ENCODE measurements around the gene IFNGR2.

Gene IFNGR2

DNA sequence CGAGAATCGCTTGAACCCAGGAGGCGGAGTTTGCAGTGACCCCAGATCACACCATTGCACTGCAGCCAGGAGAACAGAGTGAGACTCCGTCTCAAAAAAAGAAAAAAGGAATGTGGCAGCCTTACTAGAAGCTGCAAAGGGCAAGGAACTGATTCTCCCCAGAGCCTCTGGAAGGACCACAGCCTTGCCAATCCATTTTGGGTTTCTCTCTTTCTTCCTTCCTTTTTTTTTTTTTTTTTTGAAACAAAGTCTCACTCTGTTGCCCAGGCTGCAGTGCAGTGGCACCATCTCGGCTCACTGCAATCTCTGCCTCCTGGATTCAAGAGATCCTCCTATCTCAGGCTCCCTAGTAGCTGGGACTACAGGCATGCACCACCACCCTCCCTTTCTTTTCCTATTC is 9.9 kb upstream of the IFNGR2 start:
- H3K4me3 ChIP-seq (ENCODE audit: low read depth, low read length): no peak overlapping the region
- TF ChIP-seq, protein P1, sequence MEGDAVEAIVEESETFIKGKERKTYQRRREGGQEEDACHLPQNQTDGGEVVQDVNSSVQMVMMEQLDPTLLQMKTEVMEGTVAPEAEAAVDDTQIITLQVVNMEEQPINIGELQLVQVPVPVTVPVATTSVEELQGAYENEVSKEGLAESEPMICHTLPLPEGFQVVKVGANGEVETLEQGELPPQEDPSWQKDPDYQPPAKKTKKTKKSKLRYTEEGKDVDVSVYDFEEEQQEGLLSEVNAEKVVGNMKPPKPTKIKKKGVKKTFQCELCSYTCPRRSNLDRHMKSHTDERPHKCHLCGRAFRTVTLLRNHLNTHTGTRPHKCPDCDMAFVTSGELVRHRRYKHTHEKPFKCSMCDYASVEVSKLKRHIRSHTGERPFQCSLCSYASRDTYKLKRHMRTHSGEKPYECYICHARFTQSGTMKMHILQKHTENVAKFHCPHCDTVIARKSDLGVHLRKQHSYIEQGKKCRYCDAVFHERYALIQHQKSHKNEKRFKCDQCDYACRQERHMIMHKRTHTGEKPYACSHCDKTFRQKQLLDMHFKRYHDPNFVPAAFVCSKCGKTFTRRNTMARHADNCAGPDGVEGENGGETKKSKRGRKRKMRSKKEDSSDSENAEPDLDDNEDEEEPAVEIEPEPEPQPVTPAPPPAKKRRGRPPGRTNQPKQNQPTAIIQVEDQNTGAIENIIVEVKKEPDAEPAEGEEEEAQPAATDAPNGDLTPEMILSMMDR (conservative IDR thresholded peaks at IDR 0.05; ENCODE audit: low read depth, low read length): no peak
- no peak for DNase-seq (ENCODE audit: low read depth)

DNA sequence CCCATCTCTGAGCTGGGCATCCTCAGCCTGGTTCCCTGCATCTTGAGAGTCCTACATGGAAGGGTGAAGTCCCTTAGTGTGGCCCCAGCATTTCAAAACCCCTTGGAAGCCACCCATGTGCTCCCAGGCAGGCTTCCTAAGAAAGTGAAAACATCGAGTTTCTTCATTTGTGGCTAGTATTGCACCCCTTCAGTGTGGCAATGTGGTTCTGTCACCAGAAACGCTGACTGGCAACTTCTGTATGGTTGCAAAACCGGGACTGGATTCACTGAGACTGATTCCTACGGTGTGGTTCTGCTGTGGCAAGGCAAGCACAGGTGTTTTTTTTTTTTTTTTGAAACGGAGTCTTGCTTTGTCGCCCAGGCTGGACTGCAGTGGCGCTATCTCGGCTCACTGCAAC is 9.0 kb upstream of the IFNGR2 start:
- TF ChIP-seq, protein P1 (conservative IDR thresholded peaks at IDR 0.05; ENCODE audit: low read depth, low read length): no peak
- DNase-seq (ENCODE audit: low read depth): no peak
- H3K4me3 ChIP-seq (ENCODE audit: low read depth, low read length): no peak overlapping the region

DNA sequence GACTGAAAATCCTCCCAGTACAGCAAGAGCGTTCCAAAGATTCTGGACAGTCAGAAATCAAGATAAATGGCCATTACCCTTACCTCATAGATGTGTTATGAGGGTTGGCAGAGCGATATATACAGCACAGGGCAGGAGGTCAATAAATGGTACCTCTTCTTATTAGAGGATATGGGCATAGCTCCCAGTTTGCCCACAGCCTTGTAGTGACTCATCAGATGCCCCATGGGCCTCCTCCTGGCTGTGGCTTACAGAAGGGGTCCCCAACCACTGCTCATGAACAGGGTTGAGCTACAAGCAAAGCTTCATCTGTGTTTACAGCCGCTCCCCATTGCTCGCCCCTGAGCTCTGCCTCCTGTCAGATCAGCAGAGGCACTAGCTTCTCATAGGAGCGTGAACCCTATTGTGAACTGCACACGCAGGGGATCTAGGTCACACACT is 7.3 kb upstream of the IFNGR2 start:
- DNase-seq (ENCODE audit: low read depth): no peak
- TF ChIP-seq, protein P1 (conservative IDR thresholded peaks at IDR 0.05; ENCODE audit: low read depth, low read length): no peak
- no peak overlapping the region for H3K4me3 ChIP-seq (ENCODE audit: low read depth, low read length)

DNA sequence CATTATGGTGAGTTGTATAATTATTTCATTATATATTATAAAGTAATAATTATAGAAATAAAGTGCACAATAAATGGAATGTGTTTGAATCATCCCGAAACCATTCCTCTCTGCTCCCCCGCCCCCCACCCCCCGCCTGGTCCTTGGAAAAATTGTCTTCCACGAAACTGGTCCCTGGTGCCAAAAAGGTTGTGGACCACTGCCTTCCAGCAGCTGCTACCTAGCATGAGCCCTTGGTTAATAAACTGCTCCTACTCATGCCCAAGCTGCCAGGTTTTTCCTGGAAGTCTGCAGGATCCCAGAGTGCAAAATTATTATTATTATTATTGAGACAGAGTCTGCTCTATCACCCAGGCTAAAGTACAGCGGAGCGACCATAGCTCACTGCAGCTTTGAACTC is 6.8 kb upstream of the IFNGR2 start:
- TF ChIP-seq, protein P1 (conservative IDR thresholded peaks at IDR 0.05; ENCODE audit: low read depth, low read length): no peak
- H3K4me3 ChIP-seq (ENCODE audit: low read depth, low read length): no peak overlapping the region

DNA sequence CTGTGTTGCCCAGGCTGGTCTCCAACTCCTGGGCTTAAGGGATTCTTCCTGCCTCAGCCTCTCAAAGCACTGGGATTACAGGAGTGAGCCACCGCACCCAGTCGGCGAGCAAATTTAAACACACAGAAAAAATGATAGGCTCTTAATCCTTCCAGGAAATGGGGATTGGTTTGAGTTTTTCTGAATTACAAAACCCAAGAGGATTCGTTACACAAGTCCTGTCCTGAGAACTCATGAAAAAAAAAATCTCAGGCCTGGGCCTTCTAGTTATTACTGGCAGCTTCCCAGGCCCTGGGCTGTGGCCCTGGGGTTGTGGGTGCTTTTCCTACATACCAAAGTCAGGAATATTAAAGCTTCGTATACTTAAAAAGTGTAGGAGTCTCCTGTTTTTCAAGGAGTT is 6.3 kb upstream of the IFNGR2 start:
- TF ChIP-seq, protein P1 (conservative IDR thresholded peaks at IDR 0.05; ENCODE audit: low read depth, low read length): no peak
- peak; percentile 90 for DNase-seq (ENCODE audit: low read depth)
- H3K4me3 ChIP-seq (ENCODE audit: low read depth, low read length): no peak overlapping the region

More for the DNA sequence above, 6.8 kb upstream of the IFNGR2 start:
- DNase-seq (ENCODE audit: low read depth): no peak

DNA sequence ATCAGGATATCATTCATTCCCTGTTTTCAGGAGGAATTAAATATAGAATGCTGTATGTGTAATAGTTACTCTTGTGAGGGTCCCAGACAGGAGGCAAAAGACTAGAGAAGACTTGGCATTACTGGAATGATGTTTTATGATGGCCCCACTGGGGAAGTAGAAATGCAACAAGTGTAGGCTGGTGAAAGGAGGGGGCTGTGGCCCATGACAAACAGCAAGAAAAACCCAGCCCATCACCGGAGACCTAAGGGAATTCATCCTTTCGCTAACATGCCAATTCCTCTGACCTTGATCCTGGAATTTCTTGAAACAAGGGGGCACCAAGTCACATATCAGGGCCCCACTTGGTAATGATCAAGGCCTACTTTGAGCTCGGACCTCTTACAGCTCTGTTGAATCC is 5.5 kb upstream of the IFNGR2 start:
- no peak for DNase-seq (ENCODE audit: low read depth)
- TF ChIP-seq, protein P1 (conservative IDR thresholded peaks at IDR 0.05; ENCODE audit: low read depth, low read length): no peak
- H3K4me3 ChIP-seq (ENCODE audit: low read depth, low read length): no peak overlapping the region

DNA sequence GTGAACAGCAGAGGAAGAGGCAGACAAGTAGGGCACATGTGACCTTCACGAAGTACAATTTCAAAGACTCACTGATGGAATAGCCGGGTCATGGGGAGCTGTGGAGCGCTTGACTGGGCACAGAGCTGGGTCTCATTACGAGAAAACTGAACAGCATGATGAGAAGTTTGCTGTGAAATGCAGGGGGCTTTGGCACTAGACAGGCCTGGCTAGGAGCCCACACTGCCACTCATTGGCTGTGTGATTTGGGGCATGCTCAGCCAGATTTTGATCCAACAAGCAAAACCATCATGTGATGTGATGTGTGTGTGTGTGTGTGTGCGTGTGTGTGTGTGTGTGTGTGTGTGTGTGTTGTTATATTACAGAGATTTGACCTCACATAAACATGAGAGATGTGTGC is 4.9 kb upstream of the IFNGR2 start:
- DNase-seq (ENCODE audit: low read depth): no peak
- no peak overlapping the region for H3K4me3 ChIP-seq (ENCODE audit: low read depth, low read length)
- TF ChIP-seq, protein P1 (conservative IDR thresholded peaks at IDR 0.05; ENCODE audit: low read depth, low read length): no peak

Measured in choroid plexus epithelial cell (primary cell).